GM12874 (cell line): ENCODE measurements around the gene KIAA1549.

Source experiments
- CTCF ChIP-seq: IDR thresholded peaks from 2 replicates; pipeline ENCODE4 v1.5.1; 2011; ENCODE audit warnings: low read depth, mild to moderate bottlenecking, control low read depth, low read length, moderate library complexity; ENCODE audit not compliant: insufficient read depth

KIAA1549 gene

GRCh38 chr7:138867744-138868143 is 113.4 kb downstream of the KIAA1549 start:
- TF ChIP-seq CTCF = no peak

- TF ChIP-seq CTCF = no peak
Observed at GRCh38 chr7:138866353-138866752, 114.8 kb downstream of the KIAA1549 start.

- TF ChIP-seq CTCF = peak; percentile 43; the same call in 1 of the 2 replicates
Observed at GRCh38 chr7:138865843-138866242, 115.3 kb downstream of the KIAA1549 start.

GRCh38 chr7:138864667-138865066 is 116.5 kb downstream of the KIAA1549 start:
- TF ChIP-seq CTCF = no peak

- TF ChIP-seq CTCF = no peak
Observed at GRCh38 chr7:138863931-138864330, 117.3 kb downstream of the KIAA1549 start.

- TF ChIP-seq CTCF = no peak
Observed at GRCh38 chr7:138861051-138861450, 120.1 kb downstream of the KIAA1549 start.

- no peak for TF ChIP-seq CTCF
Observed at GRCh38 chr7:138857728-138858127, 123.5 kb downstream of the KIAA1549 start.
